ENCODE measurements around the gene GAB1.

The GAB1 gene

DNA sequence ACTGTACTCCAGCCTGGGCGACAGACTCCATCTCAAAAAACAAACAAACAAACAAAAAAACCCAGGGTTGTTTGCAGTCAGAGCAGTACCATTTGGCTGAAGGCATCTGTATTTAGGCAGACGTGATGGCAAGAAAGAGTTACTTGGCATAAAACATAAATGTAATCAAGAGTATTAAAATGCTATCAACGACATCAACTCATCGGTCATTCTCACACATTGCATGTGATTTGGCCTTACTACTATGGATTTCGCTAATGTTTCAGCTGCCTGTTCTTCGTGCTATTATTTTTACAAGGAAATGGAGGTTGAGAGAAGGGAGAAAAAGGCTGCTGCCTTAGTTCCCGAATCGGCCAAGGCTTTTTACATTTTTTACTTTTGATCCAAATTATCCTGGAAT is 161.3 kb downstream of the GAB1 start:
- TF ChIP-seq, protein P1, sequence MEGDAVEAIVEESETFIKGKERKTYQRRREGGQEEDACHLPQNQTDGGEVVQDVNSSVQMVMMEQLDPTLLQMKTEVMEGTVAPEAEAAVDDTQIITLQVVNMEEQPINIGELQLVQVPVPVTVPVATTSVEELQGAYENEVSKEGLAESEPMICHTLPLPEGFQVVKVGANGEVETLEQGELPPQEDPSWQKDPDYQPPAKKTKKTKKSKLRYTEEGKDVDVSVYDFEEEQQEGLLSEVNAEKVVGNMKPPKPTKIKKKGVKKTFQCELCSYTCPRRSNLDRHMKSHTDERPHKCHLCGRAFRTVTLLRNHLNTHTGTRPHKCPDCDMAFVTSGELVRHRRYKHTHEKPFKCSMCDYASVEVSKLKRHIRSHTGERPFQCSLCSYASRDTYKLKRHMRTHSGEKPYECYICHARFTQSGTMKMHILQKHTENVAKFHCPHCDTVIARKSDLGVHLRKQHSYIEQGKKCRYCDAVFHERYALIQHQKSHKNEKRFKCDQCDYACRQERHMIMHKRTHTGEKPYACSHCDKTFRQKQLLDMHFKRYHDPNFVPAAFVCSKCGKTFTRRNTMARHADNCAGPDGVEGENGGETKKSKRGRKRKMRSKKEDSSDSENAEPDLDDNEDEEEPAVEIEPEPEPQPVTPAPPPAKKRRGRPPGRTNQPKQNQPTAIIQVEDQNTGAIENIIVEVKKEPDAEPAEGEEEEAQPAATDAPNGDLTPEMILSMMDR (conservative IDR thresholded peaks at IDR 0.05; ENCODE audit: low read depth, low read length): no peak
- H3K4me3 ChIP-seq (ENCODE audit: low read depth, low read length): no peak overlapping the region
- DNase-seq (ENCODE audit: low read depth): no peak

DNA sequence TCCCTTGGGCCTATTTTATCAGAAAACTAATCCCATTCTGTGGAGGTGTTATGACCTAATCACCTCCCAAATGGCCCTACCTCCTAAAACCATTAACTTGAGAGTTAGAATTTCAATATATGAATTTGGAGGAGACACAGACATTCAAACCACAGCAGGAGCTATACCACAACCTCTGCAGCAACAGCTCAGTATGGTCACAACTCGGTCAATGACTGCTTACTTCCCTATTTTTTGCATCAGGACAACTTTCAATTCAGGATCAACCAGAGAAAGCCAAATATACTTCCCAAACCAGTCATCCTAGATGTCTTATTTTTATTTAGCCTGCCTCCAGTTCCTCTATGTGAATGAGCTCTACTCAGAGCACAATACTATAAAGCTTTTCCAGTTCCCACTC is 165.6 kb downstream of the GAB1 start:
- no peak overlapping the region for H3K4me3 ChIP-seq (ENCODE audit: low read depth, low read length)
- DNase-seq (ENCODE audit: low read depth): no peak
- TF ChIP-seq, protein P1 (conservative IDR thresholded peaks at IDR 0.05; ENCODE audit: low read depth, low read length): no peak

DNA sequence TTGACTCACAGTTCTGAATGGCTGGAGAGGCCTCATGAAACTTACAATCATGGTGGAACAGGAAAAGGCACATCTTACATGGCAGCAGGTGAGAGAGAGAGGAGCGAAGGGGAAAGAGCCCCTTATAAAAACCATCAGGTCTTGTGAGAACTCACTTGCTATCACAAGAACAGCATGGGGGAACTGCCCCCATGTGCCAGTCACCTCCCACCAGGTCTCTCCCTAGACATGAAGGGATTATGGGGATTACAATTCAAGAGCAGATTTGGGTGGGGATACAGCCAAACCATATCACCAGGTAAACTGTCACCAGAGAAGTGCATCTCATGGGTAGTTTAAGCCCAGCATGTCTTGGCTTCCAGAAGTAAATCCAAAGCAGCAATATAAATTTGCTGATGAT is 169.4 kb downstream of the GAB1 start:
- TF ChIP-seq, protein P1 (conservative IDR thresholded peaks at IDR 0.05; ENCODE audit: low read depth, low read length): no peak
- DNase-seq (ENCODE audit: low read depth): no peak
- no peak overlapping the region for H3K4me3 ChIP-seq (ENCODE audit: low read depth, low read length)

- no peak overlapping the region for H3K4me3 ChIP-seq (ENCODE audit: low read depth, low read length)
- no peak for DNase-seq (ENCODE audit: low read depth)
- TF ChIP-seq, protein P1 (conservative IDR thresholded peaks at IDR 0.05; ENCODE audit: low read depth, low read length): no peak
Measured at GRCh38 chr4:143511906-143512305, 175.2 kb downstream of the GAB1 start.

GRCh38 chr4:143512978-143513313 is 176.3 kb downstream of the GAB1 start:
- no peak for DNase-seq (ENCODE audit: low read depth)
- TF ChIP-seq, protein P1 (conservative IDR thresholded peaks at IDR 0.05; ENCODE audit: low read depth, low read length): no peak
- peak overlapping the region; percentile 92 for H3K4me3 ChIP-seq (ENCODE audit: low read depth, low read length)

DNA sequence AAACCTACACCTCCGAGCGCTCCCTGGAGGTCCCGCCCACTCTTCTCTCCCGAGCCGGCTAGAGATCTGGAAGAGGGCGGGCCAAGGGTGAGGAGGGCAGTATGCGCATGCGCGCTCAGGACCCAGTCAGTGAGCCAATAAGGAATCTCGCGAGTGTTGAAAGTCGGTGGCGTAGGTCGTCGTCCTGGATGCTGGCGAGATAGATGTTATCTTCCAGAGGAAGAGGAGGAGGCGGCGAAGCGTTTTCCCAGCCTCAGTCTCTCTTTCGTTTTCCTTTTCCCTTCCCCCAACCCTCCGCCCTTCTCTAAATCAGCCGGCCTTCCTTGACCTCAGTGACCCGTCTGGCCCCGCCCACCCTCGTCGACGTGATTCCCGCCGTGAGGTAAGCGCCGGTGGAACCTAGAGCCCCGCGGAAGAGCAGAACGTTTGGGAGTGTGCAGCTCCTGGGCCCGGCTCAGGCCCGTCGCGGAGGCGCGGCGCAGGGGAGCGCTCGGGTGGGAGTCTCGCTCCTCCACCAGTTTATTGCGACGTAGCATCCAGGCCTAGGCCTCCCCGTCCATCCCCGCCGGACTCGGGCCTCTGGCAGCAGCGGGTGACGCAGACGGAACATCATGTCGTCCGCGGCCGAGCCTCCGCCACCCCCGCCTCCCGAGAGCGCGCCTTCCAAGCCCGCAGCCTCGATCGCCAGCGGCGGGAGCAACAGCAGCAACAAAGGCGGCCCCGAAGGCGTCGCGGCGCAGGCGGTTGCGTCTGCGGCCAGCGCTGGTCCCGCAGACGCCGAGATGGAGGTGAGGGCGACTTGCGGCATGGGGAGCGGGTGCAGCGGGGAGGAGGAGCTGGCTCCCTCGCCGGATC is 176.9 kb downstream of the GAB1 start, which contains the start of gene SMARCA5:
Gene SMARCA5 (plus strand): TSS at position 389 of the 855 bp plus-strand sequence. CDS start 223 bp downstream, at position 612.
- peak; percentile 99 for DNase-seq (ENCODE audit: low read depth)
- TF ChIP-seq, protein P1 (conservative IDR thresholded peaks at IDR 0.05; ENCODE audit: low read depth, low read length): no peak
- peak within 1 kb of the TSS; percentile 92 for H3K4me3 ChIP-seq (ENCODE audit: low read depth, low read length)

- TF ChIP-seq, protein P1 (conservative IDR thresholded peaks at IDR 0.05; ENCODE audit: low read depth, low read length): no peak
- DNase-seq (ENCODE audit: low read depth): no peak
- peak overlapping the region; percentile 92 for H3K4me3 ChIP-seq (ENCODE audit: low read depth, low read length)
Measured at GRCh38 chr4:143514169-143514495, 177.5 kb downstream of the GAB1 start.

Measured in choroid plexus epithelial cell (primary cell).